Natural killer cell (primary cell): ENCODE measurements around the gene VIPR1. TPM values are rescaled to one million over a fixed set of nuclear protein-coding genes. Genes with fewer than 3 reads are reported as not detected.

Source experiments
- ATAC-seq, 3 donors: fragments of 150-1000 bp in 2 of 3; fragments of 200-7000 bp in 1 of 3; cut with Tn5 transposase; 1 replicate in 1 of 3; 2 replicates in 2 of 3; pipeline ENCODE4 v1.10.0; 2021; ENCODE audit warnings: mild to moderate bottlenecking in 2 of 3, moderate library complexity in 2 of 3
- DNase-seq, 2 donors: peaks; one replicate each; pipeline versions ENCODE4 v3.0.0 to v3.0.0-alpha.2; 2013 to 2021; ENCODE audit warnings: mixed read lengths in 1 of 2
- H3K27ac ChIP-seq: one replicate; pipeline ENCODE4 v1.5.1; 2013; ENCODE audit warnings: mild to moderate bottlenecking, low read length
- H3K27me3 ChIP-seq: one replicate; pipeline ENCODE4 v1.6.1; 2013; ENCODE audit warnings: low read length; ENCODE audit not compliant: control insufficient read depth, insufficient read depth
- H3K36me3 ChIP-seq: one replicate; pipeline ENCODE4 v1.6.1; 2013; ENCODE audit warnings: low read length; ENCODE audit not compliant: control insufficient read depth, insufficient read depth
- H3K4me1 ChIP-seq: one replicate; pipeline ENCODE4 v1.6.1; 2013; ENCODE audit warnings: low read length; ENCODE audit not compliant: control insufficient read depth, insufficient read depth
- H3K4me3 ChIP-seq: one replicate; pipeline ENCODE4 v1.5.1; 2013; ENCODE audit warnings: low read length
- H3K9me3 ChIP-seq: one replicate; pipeline ENCODE4 v1.6.1; 2013; ENCODE audit warnings: low read length; ENCODE audit not compliant: control insufficient read depth, insufficient read depth
- H3K27ac Mint-ChIP-seq, 2 donors: one replicate each; pipeline ENCODE4 v1.8.0; 2022; ENCODE audit warnings: mild to moderate bottlenecking in 2 of 2, mixed read lengths in 2 of 2, moderate library complexity in 1 of 2
- H3K27me3 Mint-ChIP-seq, 2 donors: one replicate each; pipeline ENCODE4 v1.8.0; 2022; ENCODE audit warnings: low read depth in 2 of 2, mixed read lengths in 2 of 2
- H3K36me3 Mint-ChIP-seq: one replicate; pipeline ENCODE4 v1.8.0; 2022; ENCODE audit warnings: mixed read lengths
- H3K4me1 Mint-ChIP-seq, 2 donors: one replicate each; pipeline ENCODE4 v1.8.0; 2022; ENCODE audit warnings: mixed read lengths in 2 of 2
- H3K4me3 Mint-ChIP-seq: one replicate; pipeline ENCODE4 v1.8.0; 2022; ENCODE audit warnings: mild to moderate bottlenecking, moderate library complexity, mixed read lengths
- H3K9me3 Mint-ChIP-seq, 2 donors: one replicate each; pipeline ENCODE4 v1.8.0; 2022; ENCODE audit warnings: mixed read lengths in 2 of 2
- WGBS: methylation state at CpG from one replicate; pipeline ENCODE4 v1.1.7; 2013; ENCODE audit warnings: missing lambda C conversion rate; ENCODE audit not compliant: insufficient coverage; 5-methylcytosine and 5-hydroxymethylcytosine counted together
- intact Hi-C: fragments of 100-400 bp; cut with micrococcal nuclease; formaldehyde crosslinking; loops from one replicate; pipeline ENCODE4 v1.14.2; 2022
- total RNA-seq, 4 donors: library from RNA; stranded (reverse); fragments of 120-200 nt in 1 of 4; gene quantifications; one replicate each; pipeline versions ENCODE4 v1.2.3 to v1.2.4, GENCODE V29; 2013 to 2022
- TF ChIP-seq, protein P1 (sequence below): fragments of 200-600 bp; IDR thresholded peaks from one replicate; pipeline ENCODE4 v1.8.0; 2022; ENCODE audit warnings: antibody characterized with exemption

Gene VIPR1
- total RNA-seq, 3 donors from 2014 or later (not counting 1 experiment from before 2014, with no cell fraction given), result 2.3 to 3.1 (median 2.4) TPM

DNA sequence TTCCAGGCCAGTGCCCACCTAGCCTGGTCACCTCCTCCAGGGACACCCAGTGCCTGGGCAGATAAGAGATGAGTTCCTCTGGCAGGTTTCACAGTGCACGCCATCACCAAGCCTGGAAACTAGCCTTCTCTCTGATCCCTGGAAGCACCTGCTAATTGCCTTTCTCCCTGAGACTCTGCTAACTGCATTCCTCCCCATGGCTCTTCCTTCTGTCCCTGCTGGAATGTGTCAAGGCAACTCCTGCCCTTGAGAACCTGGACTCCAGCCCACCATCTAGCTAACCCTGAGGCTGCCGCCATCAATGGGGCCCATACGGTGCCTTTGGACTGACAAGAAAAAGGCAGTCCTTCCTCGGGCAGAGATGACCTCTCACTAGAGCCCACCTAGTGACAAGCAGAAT is 18.5 kb downstream of the VIPR1 start:
- DNase-seq (no peak), ATAC-seq (no peak)
- WGBS, result 95% methylated on average over 4 of the region's 4 CpGs
- no peak overlapping the region for H3K27ac ChIP-seq
- H3K36me3 ChIP-seq, result no peaks in the 10 kb centered on the region
- no peak overlapping the region for H3K4me3 ChIP-seq
- H3K27me3 ChIP-seq, result no peaks in the 10 kb centered on the region
- H3K9me3 ChIP-seq, result no peaks in the 10 kb centered on the region
- Mint-ChIP-seq H3K36me3 (no peaks in the 10 kb centered on the region), H3K4me3 (no peak overlapping the region), H3K9me3 (no peaks in the 10 kb centered on the region), H3K27me3 (no peaks in the 10 kb centered on the region), H3K27ac (no peak overlapping the region), H3K4me1 (no peaks in the 10 kb centered on the region)
- peaks cover 4% of the 10 kb centered on the region for H3K4me1 ChIP-seq
- intact Hi-C loops, result no loop called here
- TF ChIP-seq, protein P1, sequence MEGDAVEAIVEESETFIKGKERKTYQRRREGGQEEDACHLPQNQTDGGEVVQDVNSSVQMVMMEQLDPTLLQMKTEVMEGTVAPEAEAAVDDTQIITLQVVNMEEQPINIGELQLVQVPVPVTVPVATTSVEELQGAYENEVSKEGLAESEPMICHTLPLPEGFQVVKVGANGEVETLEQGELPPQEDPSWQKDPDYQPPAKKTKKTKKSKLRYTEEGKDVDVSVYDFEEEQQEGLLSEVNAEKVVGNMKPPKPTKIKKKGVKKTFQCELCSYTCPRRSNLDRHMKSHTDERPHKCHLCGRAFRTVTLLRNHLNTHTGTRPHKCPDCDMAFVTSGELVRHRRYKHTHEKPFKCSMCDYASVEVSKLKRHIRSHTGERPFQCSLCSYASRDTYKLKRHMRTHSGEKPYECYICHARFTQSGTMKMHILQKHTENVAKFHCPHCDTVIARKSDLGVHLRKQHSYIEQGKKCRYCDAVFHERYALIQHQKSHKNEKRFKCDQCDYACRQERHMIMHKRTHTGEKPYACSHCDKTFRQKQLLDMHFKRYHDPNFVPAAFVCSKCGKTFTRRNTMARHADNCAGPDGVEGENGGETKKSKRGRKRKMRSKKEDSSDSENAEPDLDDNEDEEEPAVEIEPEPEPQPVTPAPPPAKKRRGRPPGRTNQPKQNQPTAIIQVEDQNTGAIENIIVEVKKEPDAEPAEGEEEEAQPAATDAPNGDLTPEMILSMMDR, result no peak

DNA sequence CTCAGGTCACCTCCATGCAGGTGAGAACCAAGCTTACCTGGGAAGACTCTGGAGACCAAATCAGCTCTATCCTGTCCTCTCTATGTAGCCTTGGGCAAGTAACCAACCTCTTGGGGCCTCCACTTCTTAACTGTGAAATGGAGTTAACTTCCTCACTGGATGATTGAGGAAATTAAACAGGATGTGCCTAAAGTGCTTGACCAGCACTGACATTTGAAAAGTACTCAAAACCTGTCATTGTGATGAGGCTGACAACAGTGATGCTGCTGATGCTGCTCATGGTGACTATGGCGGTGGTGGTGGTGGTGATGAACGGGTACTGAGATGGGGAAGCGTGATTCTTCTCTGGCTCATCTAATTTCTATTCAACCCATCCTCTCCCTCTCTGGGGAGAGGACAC is 22.3 kb downstream of the VIPR1 start:
- H3K9me3 Mint-ChIP-seq, result no peaks in the 10 kb centered on the region
- DNase-seq, result no peak
- H3K4me1 Mint-ChIP-seq, result peaks cover 5 to 20% of the 10 kb centered on the region in 2 donors
- intact Hi-C loops, result no loop called here
- TF ChIP-seq, protein P1, result no peak
- no peaks in the 10 kb centered on the region for H3K36me3 Mint-ChIP-seq
- H3K36me3 ChIP-seq, result no peaks in the 10 kb centered on the region
- no peak for ATAC-seq
- WGBS, result no CpG with 5 or more reads among the region's 3 CpGs
- no peak overlapping the region for H3K27ac Mint-ChIP-seq
- no peak overlapping the region for H3K27ac ChIP-seq
- no peaks in the 10 kb centered on the region for H3K27me3 Mint-ChIP-seq
- no peak overlapping the region for H3K4me3 Mint-ChIP-seq
- H3K9me3 ChIP-seq, result no peaks in the 10 kb centered on the region
- no peak overlapping the region for H3K4me3 ChIP-seq
- H3K4me1 ChIP-seq, result peaks cover 41% of the 10 kb centered on the region
- no peaks in the 10 kb centered on the region for H3K27me3 ChIP-seq

DNA sequence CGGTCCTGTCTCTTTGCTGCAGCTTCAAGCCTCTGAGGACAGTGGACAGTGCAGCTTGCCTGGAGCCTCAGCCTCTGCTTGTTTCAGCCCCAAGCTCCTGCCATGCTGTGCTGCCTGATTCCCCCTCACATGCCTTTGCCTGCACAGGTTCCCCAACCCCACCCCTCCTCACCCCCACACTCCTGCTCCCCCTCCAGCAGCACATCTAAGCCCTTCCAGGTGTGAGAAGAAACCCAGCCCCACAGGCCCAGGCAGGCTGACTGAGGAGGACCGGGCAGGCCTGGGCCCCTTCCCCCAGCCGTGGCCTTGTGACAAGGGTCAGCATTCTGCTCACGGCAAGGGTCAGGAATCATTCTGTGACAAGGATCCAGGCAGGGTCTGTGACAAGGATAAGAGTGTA is 22.8 kb downstream of the VIPR1 start:
- TF ChIP-seq, protein P1, result no peak
- Mint-ChIP-seq H3K9me3 (peaks cover 0 to 1% of the 10 kb centered on the region in 2 donors), H3K27ac (no peak overlapping the region), H3K27me3 (no peaks in the 10 kb centered on the region), H3K4me1 (peaks cover 5 to 25% of the 10 kb centered on the region in 2 donors), H3K4me3 (no peak overlapping the region), H3K36me3 (no peaks in the 10 kb centered on the region)
- H3K27me3 ChIP-seq, result no peaks in the 10 kb centered on the region
- no peak for DNase-seq
- H3K27ac ChIP-seq, result no peak overlapping the region
- H3K36me3 ChIP-seq, result no peaks in the 10 kb centered on the region
- ATAC-seq, result no peak
- H3K9me3 ChIP-seq, result no peaks in the 10 kb centered on the region
- 97% methylated on average over 4 of the region's 4 CpGs for WGBS
- intact Hi-C loops, result no loop called here
- peaks cover 45% of the 10 kb centered on the region for H3K4me1 ChIP-seq
- H3K4me3 ChIP-seq, result no peak overlapping the region

GRCh38 chr3:42525736-42526345 is 23.4 kb downstream of the VIPR1 start:
- Mint-ChIP-seq H3K4me1 (peaks cover 5 to 28% of the 10 kb centered on the region in 2 donors), H3K4me3 (no peak overlapping the region), H3K36me3 (no peaks in the 10 kb centered on the region), H3K27ac (no peak overlapping the region), H3K27me3 (no peaks in the 10 kb centered on the region), H3K9me3 (peaks cover 0 to 3% of the 10 kb centered on the region in 2 donors)
- Histone ChIP-seq H3K36me3 (no peaks in the 10 kb centered on the region), H3K4me1 (peaks cover 45% of the 10 kb centered on the region), H3K9me3 (no peaks in the 10 kb centered on the region), H3K27me3 (no peaks in the 10 kb centered on the region), H3K4me3 (no peak overlapping the region), H3K27ac (no peak overlapping the region)
- ATAC-seq, result no peak
- TF ChIP-seq, protein P1, result no peak
- DNase-seq, result no peak
- intact Hi-C loops, result no loop called here
- WGBS, result 92% methylated on average over 13 of the region's 13 CpGs
